GM18873 (cell line): ENCODE measurements around the gene SCYL2.
"Not testable (repeated sequence)": the region's sequence is repeated elsewhere in the genome, so short reads cannot be mapped to it uniquely, and the experiment has no call there.

Source experiments
- ATAC-seq: cut with Tn5 transposase; IDR thresholded peaks from one replicate; pipeline ENCODE4 v1.9.1; 2021; ENCODE audit warnings: mild to moderate bottlenecking, moderate library complexity, moderate number of reproducible peaks; ENCODE audit not compliant: unreplicated experiment, low FRiP score

The SCYL2 gene

DNA sequence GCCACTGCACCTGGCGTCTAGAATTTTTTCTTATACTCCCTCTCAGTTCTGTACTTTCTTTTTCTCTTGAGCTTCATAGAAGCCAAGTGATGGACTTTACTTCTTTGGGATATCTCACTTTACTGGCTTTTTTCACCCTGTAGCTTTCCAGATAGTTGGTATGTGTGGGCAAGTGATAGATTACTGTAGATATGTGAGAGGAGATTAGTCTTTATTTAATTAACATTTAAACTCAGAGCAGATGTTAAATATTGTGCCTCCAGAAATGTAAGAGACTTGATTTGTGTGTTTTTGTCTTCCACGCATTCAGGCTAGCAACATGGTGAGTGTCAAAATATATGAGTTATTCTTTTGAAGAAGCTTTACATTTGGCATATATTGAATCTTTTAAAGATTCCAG, 50.4 kb downstream of the SCYL2 start:
- ATAC-seq, result no peak

DNA sequence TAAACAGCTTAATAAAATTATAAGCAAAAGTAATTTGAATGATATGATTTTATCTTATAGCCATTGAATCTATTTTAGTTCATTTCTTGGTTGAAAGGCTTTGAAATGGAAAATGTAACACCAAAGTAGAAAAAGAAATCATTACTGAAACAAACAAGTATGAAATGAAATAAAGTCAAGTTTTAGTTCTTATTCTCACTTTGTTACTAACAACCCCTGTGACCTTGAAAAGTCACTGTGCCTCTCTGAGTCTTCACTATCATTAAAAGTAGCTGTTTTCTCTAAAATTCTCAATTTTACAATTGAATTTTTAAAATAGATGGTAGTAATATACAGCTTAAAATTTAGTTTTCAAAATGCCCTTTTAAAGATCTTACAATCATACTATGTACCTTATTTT, 57.5 kb downstream of the SCYL2 start:
- no peak for ATAC-seq

DNA sequence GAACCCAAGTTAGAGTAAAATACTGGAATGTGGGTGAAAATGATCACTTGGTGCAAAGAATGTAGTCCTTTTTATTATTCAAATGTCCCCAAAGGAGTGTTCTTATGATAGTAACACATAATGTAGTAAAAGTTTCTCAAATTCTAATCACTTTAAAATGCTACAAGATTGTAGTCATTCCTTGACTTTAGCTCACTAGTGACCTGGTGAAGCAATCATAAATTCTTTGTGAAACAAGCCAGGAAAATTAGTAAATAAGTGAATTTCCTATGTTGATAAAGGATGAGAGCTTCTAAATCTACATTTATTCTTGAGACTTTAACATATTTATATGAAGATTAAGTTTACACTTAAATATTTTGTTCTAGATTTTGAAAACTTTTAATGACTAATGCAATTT, 59.2 kb downstream of the SCYL2 start:
- ATAC-seq, result no peak

DNA sequence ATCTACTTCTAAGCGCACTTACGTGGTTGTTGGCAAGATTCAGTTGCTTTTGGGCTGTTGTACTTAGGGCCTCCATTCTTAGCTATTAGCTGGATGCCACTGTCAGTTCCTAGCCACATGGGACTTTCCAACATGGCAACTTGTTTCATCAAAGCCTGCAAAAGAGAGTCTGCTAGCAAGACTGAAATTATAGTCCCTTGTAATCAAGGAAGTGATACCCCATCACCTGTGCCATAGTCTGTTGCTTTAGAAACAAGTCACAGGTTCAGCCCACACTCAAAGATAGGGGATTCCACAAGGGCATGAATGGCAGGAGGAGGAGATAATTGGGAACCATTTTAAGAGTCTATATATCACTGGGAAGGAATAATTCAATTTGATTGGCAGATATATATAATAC, 62.8 kb downstream of the SCYL2 start:
- peak; percentile 98 for ATAC-seq

DNA sequence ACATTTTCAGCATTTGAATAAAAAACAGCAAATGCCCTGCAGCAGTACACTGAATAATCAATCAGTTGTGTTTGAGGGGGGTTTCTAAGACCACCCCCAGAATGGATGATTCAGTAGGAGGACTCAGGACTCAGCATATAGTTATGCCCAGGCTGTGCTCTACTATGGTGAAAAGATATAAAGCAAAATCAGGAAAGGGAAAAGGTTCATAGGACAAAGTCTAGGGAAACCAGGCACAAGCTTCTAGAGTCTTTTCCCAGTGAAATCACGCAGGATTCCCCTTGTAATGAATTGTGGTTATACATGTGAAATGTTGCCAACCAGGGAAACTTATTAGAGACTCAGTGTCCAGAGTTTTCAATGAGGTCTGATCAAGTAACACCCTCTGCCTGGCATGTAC, 64.9 kb downstream of the SCYL2 start:
- no peak for ATAC-seq

DNA sequence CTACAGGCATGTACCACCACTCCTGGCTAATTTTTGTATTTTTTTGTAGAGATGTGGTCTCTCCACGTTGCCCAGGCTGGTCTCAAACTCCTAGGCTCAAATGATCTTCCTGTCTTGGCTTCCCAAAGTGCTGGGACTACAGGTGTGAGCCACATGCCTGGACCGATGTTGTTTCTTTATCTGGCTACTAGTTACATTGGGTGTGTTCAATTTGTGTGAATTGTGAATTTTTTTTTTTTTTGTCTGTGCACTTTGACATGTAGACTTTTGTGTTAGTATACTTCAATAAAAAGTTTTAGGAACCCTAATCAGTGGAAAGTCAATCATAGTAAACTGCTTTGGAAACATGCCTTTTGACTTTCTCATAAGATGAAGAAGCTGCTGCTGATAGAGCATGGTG, 65.9 kb downstream of the SCYL2 start:
- no peak for ATAC-seq

DNA sequence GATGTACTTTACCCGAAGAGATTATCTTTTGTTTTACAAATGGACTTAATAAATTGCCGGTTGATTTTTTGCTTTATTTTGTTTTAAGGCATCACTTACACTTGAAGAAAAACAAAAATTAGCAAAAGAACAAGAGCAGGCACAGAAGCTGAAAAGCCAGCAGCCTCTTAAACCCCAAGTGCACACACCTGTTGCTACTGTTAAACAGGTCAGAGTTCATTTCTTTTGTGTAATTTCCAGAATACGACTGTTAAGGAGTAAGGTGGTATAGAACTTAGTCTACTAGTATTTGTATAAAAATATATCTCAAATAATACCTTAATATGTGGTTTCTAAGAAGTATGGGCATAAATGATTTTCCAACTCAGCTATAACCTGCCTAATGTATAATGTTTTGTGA, 70.3 kb downstream of the SCYL2 start:
- no peak for ATAC-seq

DNA sequence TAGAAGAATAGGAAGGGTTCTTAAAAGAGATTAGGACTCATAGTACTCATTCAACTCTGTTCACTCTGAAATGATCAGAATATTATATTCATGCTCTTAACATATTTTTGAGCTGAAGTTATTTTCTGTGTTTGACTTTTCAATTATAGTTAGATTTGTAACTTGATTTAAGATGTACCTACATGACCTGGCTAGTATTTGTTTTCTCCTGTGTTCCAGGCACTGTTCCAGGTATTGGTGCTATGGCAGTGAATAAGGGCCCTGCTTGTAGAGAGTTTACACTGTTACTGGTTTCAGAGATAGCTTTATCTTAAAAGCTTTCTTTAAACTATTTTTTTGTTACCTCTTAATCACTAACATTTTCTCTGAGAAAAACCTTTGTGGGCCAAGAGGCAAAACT, 70.8 kb downstream of the SCYL2 start:
- ATAC-seq, result no peak

DNA sequence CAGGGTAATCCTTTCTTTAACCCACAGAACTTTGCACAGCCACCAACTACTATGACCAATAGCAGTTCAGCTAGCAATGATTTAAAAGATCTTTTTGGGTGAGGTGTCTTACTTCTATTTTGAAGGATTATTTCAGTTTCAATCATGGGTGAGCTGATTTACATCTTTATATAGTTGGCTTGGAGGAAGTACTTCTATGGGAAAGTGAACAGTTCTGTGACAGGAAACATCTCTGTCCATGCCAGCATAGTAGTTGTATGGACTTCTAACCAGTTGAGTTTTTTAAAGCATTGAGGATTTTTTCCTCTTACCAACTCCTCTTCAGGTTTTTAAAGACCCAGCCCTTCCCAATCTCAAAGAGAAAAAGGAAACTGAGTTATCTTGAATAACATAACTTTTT, 72.1 kb downstream of the SCYL2 start:
- no peak for ATAC-seq

DNA sequence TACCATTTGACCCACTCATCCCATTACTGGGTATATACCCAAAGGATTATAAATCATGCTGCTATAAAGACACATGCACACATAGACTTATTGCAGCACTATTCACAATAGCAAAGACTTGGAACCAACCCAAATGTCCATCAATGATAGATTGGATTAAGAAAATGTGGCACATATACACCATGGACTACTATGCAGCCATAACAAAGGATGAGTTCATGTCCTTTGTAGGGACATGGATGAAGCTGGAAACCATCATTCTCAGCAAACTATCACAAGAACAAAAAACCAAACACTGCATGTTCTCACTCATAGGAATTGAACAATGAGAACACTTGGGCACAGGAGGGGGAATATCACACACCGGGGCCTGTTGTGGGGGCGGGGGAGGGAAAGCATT, 75.9 kb downstream of the SCYL2 start:
- not testable (repeated sequence) for ATAC-seq

DNA sequence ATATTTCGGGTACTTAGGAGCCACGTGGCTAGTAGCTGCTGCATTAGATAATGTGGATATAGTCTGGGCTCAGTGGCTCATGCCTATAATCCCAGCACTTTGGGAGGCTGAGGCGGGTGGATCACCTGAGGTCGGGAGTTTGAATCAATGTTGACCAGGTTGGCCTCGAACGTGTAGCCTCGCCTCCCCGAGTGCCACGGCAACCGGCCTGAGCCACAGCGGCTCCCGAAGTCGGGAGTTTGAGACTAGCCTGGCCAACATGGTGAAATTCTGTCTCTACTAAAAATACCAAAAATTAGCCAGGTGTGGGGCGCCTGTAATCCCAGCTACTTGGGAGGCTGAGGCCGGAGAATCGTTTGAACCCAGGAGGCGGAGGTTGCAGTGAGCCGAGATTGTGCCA, 77.4 kb downstream of the SCYL2 start:
- ATAC-seq, result not testable (repeated sequence)

DNA sequence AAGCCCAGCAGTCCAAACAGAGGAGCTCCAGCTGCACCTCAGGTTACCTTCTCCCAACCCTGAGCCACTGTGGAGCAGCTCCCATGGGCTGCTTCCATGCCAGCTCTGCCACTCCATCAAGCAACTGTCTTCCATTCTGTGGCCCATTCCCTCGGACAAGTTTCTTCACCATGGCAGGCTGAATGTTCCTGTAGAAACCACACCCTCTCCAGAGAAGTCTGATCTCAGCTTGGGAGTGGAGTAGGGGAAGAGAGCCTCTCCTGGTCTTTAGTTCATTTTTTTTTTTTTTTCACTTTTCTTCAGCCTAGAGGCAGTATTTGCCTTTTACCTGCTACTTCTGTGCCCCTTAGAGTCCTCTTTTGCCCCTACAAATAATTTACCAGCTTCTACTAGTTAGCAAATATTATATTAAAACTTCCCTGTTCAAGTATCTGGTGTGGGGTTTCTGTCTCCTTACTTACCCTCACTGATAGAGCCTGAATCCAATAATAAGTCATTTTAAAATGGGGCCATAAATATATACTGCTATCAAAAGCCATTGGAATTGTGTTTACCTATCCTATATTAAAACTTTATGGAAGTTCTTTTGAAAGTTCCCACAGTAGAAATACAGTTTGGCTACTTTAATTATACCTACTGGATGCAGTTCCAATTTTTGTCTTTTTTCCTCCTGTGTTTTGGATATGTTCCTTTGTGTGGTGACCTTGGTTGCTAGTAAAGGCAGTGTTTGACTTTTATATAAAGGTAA, 78.2 kb downstream of the SCYL2 start:
- ATAC-seq, result no peak

DNA sequence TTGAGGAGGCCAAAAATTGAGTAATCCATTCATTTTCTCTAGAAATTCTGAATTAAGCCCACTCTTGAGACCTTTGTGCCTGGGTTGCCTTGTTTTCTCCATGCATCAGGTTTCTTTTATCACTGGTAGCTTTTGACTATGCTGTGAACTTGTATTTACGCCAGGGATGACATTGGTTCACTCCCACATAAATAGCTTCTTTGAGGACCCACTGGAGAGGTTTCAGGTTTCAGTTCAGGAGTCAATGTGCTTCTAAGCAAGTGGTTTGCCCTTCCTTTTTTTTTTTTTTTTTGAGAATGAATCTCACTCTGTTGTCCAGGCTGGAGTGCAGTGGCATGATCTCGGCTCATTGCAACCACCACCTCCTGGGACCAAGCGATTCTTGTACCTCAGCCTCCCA, 79.7 kb downstream of the SCYL2 start:
- no peak for ATAC-seq

DNA sequence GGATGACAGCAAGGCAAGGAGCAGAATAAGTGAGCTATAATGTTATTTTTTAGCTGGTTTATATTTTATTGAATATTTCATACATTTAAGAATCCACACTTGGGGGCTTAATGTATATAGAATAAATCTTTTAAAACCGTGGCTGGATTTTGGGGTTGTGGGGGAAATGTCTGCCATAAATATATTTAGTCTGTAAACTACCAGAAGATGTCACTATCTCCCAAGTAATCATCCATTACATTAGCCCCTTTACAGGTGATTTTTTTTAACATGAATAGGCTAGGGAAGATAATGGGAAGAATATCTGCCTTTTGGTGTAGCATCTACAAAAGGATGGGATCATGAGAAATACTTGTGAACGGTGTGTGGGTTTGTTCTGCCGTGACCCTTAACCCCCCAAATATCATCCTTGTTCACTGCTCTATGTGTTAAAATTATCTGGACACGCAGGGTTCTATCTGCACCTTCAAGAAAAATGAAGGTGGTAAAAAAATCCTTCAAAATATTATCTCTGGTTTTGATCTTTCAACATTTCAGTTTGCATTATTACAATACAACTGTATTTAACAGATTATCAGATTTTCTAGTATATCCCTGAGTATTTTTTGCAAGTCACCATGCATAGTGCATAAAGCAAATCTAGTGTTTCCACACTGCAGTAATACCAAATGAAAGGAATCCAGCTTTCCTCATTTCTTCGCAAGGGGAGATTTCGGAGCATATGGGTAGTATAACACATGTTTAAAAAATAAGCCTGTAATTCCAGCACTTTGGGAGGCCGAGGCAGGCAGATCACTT, 81.9 kb downstream of the SCYL2 start:
- no peak for ATAC-seq

DNA sequence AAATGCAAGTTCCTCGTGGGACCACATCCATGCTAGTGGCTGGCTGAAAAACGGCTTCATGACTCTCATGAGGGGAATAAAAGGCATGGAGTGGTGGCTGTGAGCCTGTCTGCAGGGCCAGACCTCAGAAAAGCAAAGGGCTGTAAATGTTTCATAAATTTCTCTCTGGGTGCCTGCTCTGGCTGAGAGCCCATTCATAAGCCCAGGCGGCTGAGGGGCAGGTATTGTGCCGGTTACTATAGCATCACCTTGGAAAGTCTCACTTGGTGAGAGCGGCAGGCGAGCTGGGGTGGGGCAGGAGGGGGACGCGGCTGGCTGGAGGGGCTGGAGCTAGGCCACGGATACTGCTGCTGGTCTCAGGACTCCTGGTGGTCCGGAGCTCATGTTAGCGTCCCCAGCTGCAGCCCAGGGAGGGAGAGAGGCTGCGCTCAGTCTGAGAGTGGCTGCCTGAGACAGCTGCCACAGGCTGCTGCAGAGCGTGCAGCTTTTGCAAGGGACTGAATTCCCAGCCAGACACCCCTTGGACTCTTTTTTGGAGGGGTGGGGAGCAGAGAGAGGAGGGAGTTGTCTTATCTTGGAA, 89.8 kb downstream of the SCYL2 start, which contains the start of gene SLC17A8:
Gene SLC17A8, plus strand, starts transcription at position 431 of the 580 bp plus-strand sequence. CDS start 318 bp downstream, outside the sequence.
- no peak for ATAC-seq

DNA sequence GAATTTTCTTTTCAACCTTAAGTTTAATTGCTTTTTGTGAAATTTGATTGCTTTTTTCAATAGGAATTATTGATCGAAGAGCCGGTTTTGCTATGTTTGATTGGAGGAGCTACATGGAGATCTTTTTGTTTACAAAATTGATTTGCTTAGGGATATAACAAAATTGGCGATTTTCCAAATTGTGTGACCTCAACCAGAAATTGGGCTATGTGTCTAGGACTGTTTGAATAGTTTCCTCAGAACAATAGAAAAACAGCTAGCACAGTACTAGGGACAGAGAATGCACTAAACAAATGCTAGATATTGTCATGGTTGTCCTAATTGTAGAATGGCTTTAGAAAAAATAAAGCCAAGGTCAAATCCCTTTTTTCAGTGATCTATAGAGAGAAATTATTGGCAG, 92.3 kb downstream of the SCYL2 start:
- no peak for ATAC-seq

DNA sequence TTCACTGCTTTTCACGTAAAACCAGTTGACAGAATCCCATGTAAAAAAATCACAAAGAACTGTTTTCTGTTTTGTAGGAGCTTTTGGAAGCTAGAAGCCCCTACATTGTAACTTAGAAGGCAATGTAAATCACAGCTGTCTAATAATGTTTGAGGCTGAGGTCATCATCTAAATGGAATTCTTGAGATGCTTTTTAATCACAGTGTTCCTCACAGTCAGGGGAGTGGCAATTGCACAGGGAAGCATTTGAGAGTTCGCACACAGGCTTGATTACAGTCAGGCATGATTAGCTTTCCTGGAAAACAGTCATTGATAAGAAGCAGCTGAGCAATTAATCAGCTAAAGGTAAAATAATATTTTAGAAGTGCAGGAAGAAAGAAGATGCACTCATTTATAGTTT, 92.8 kb downstream of the SCYL2 start:
- ATAC-seq, result no peak

DNA sequence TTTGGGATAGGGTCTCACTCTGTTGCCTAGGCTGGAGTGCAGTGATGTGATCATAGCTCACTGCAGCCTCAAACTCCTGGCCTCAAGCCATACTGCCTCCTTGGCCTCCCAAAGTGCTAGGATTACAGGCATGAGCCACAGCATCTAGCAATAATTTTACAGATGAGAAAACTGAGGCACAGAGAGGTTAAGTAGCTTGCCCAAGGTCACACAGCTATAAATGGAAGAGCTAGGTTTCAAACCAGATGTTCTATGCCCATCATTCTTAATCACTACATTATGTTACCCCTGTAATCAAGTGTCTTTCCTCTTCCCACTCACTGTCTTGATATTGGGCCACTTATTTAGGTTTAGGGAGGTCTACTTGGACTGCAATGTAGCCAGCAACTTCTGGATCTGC, 93.5 kb downstream of the SCYL2 start:
- no peak for ATAC-seq

DNA sequence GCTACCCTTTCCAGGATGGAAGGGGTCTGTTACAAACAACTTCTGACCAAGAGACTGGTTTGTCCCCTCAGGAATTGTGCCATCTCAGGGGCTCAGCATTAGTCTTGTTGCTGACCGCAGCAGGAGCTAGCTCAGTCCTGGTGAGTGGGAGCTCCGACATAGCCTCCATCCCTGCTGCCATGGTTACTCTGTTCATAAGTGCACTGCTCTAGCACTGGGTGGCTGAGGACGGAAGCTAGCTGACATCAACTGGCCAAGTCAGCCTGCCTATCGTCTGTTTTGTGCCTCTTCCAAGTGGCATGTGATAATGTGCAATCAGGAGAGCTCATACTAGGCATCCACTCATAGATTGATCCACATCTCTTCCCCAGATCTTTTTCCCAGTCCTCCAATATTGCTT, 97.3 kb downstream of the SCYL2 start:
- no peak for ATAC-seq

DNA sequence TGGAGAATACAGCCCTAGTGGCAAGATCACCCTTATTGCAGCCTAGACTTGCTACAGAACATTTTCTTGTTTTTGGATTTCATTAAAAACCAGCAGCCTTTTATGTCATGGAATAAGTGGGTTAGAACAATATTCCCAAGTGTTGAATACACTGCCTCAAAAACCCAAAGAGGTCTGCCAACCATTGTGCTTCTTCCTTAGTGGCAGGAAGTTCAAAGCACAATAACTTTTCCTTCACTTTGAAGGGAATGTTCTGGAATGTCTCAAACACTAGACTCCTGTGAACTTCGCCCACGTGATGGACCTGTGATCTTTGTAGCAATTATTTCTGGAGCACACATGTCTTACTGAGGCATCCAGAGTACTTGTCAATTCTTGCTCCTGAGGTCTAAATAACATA, 98.4 kb downstream of the SCYL2 start:
- ATAC-seq, result no peak

DNA sequence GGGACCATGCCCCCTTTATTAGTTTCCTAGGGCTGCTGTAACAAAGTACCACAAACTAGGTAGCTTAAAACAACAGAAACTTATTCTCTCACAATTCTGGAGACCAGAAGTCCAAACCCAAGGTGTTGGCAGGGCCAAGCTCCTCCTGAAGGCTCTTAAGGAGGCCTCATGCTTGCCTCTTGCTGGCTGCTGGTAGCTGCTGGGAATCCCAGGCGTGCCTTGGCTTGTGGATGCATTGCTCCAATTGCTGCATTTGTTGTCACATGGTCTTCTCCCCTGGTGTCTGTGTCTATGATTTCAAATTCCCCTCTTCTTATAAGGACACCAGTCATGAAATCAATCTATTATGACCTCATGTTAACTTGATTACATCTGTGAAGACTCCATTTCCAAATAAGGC, 101.1 kb downstream of the SCYL2 start:
- no peak for ATAC-seq

DNA sequence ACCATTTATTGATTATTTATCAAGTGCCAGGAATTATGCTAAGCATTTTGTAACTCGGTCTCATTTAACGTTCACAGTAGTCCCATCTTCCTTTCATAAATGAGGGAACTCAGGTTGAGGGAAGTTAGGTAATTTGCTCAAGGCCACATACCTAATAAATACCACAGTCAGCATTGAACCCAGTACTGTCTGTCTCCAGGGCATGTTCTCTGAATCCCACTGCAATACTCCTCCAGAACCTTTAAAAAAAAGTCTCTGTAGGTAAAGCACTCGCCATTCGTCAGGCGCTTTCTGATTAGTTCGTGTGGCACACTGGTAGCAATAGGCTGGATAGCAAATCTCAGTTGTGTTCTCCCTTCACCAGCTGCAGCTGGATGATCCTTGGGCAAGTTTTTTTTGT, 104.2 kb downstream of the SCYL2 start:
- no peak for ATAC-seq
